Hepatocyte (in vitro differentiated cells): ENCODE data around the gene TCF19.

Source experiments
- CTCF ChIP-seq: fragments of 200-600 bp; sonication (generic); IDR thresholded peaks from 2 replicates; pipeline ENCODE4 v1.5.1; 2016; ENCODE audit warnings: antibody characterized with exemption, mild to moderate bottlenecking; ENCODE audit not compliant: poor library complexity
- EZH2phosphoT487 ChIP-seq: fragments of 200-600 bp; sonication (generic); IDR thresholded peaks from one replicate; pipeline ENCODE4 v1.6.1; 2018; ENCODE audit warnings: antibody characterized with exemption, mild to moderate bottlenecking, low read depth, moderate library complexity; ENCODE audit not compliant: unreplicated experiment, severe bottlenecking

- TF ChIP-seq CTCF (no peak), EZH2phosphoT487 (no peak)
Observed at GRCh38 chr6:31113861-31114540, 44.4 kb upstream of the TCF19 start.
